Neural progenitor cell (in vitro differentiated cells): ENCODE measurements around the gene ROR2.

Experiments used
- CTCF ChIP-seq: fragments of 200-600 bp; sonication (generic); IDR thresholded peaks from 2 replicates; pipeline ENCODE4 v1.5.1; 2017; ENCODE audit warnings: antibody characterized with exemption, mild to moderate bottlenecking
- EZH2 ChIP-seq: fragments of 200-600 bp; sonication (generic); IDR thresholded peaks from 2 replicates; pipeline ENCODE4 v1.6.1; 2017; ENCODE audit warnings: antibody characterized with exemption, mild to moderate bottlenecking, moderate library complexity

GRCh38 chr9:91714020-91714806 is 235.8 kb downstream of the ROR2 start:
- TF ChIP-seq CTCF = no peak
- no peak for TF ChIP-seq EZH2
